ENCODE measurements around the gene UGT2B10. TPM values are rescaled to one million over a fixed set of nuclear protein-coding genes. Genes with fewer than 3 reads are reported as not detected.

The UGT2B10 gene
- total and polyA plus RNA-seq, 2 of the 8 experiments (the other 6 are each of a cell fraction or from before 2014, with no cell fraction given) = not detected

GRCh38 chr4:68858039-68858438 is 42.2 kb downstream of the UGT2B10 start:
- H3K79me1 ChIP-seq (ENCODE audit: low read depth, low read length) = no peaks in the 10 kb centered on the region
- CTCF ChIA-PET (ENCODE audit: partially characterized antibody) = no interaction called here
- H3K79me2 ChIP-seq (ENCODE audit: control insufficient read depth in 1 of 2, insufficient read depth in 2 of 2, low read length in 2 of 2) = no peaks in the 10 kb centered on the region
- H3K4ac ChIP-seq (replicated peaks; ENCODE audit: insufficient read length, low read depth, low read length) = no peak overlapping the region
- no peak overlapping the region for H3K4me3 ChIP-seq (ENCODE audit: extremely low read depth in 1 of 4, insufficient read depth in 2 of 4, low read depth in 3 of 4, low read length in 4 of 4)
- no peak overlapping the region for H4K5ac ChIP-seq (ENCODE audit: insufficient read length, low read depth, low read length)
- H3K18ac ChIP-seq (ENCODE audit: extremely low read depth, low read length) = no peak overlapping the region
- no peak overlapping the region for H2BK15ac ChIP-seq (ENCODE audit: low read length)
- H3K14ac ChIP-seq (ENCODE audit: insufficient read length) = no peak overlapping the region
- FAIRE-seq = no peak
- POLR2A ChIA-PET (ENCODE audit: partially characterized antibody) = no interaction called here
- H2BK120ac ChIP-seq (replicated peaks; ENCODE audit: low read depth, low read length) = no peak overlapping the region
- no peaks in the 10 kb centered on the region for H3K23me2 ChIP-seq (ENCODE audit: low read depth, low read length)
- H2BK12ac ChIP-seq (ENCODE audit: low read depth, low read length) = no peak overlapping the region
- H4K91ac ChIP-seq (replicated peaks; ENCODE audit: insufficient read length, low read length) = no peak overlapping the region
- no peaks in the 10 kb centered on the region for H4K20me1 ChIP-seq (replicated peaks in 1 of 2; ENCODE audit: control insufficient read depth in 1 of 2, insufficient read depth in 2 of 2, low read length in 2 of 2)
- peaks cover 0 to 3% (median 0%) of the 10 kb centered on the region in 4 experiments; a peak in 2 of 8 replicates for H3K36me3 ChIP-seq (ENCODE audit: control insufficient read depth in 2 of 4, insufficient read depth in 4 of 4, low read length in 3 of 4)
- H2BK5ac ChIP-seq (ENCODE audit: low read depth, low read length) = no peak overlapping the region
- no peaks in the 10 kb centered on the region for H3K27me3 ChIP-seq (replicated peaks in 1 of 4; ENCODE audit: control insufficient read depth in 3 of 4, extremely low read depth in 1 of 4, insufficient read depth in 3 of 4, low read length in 3 of 4)
- no peak overlapping the region for H3K9ac ChIP-seq (replicated peaks in 1 of 4; ENCODE audit: extremely low read depth in 1 of 4, low read depth in 3 of 4, low read length in 3 of 4)
- no peak overlapping the region for H2BK20ac ChIP-seq (ENCODE audit: low read length)
- H2AFZ ChIP-seq (ENCODE audit: low read length) = no peak overlapping the region
- H3K4me1 ChIP-seq (replicated peaks in 1 of 4; ENCODE audit: control insufficient read depth in 3 of 4, insufficient read depth in 4 of 4, low read length in 3 of 4) = no peaks in the 10 kb centered on the region
- no peak overlapping the region for H4K8ac ChIP-seq (ENCODE audit: extremely low read depth, insufficient read depth, low read length)
- H3K9me3 ChIP-seq (ENCODE audit: insufficient read depth in 2 of 2, low read depth in 1 of 2, low read length in 1 of 2) = peaks cover 0 to 3% of the 10 kb centered on the region in 2 experiments; a peak in 2 of 4 replicates
- TF ChIP-seq HDAC2 (IDR thresholded peaks at IDR 0.05; ENCODE audit: borderline replicate concordance in 1 of 2, low read depth in 2 of 2, low read length in 2 of 2) = no peak
- TF ChIP-seq FOSL1 (IDR thresholded peaks at IDR 0.05; ENCODE audit: insufficient read depth, low read depth, low read length) = no peak
- no peak for DNase-seq (ENCODE audit: low read depth in 1 of 2, low spot score in 2 of 2)
- no peak overlapping the region for H3K23ac ChIP-seq (ENCODE audit: insufficient read length)
- H2AK5ac ChIP-seq (ENCODE audit: low read depth, low read length) = no peak overlapping the region
- no peak overlapping the region for H3K27ac ChIP-seq (ENCODE audit: low read depth, low read length)
- no peak overlapping the region for H3K56ac ChIP-seq (replicated peaks; ENCODE audit: insufficient read length, low read depth, low read length)
- H3K4me2 ChIP-seq (ENCODE audit: insufficient read depth in 1 of 2, low read depth in 2 of 2, low read length in 2 of 2) = no peak overlapping the region

All from H1 (cell line).